Sciatic nerve (tissue), 2 donors: ENCODE results near the gene P3H3. TPM values are rescaled to one million over a fixed set of nuclear protein-coding genes. Genes with fewer than 3 reads are reported as not detected.
"Not testable (repeated sequence)": the region's sequence is repeated elsewhere in the genome, so short reads cannot be mapped to it uniquely, and the experiment has no call there.

ENCODE experiments used
- ATAC-seq: fragments of 200-7000 bp; cut with Tn5 transposase; one replicate; pipeline ENCODE4 v1.9.1; 2020; ENCODE audit warnings: mild to moderate bottlenecking, moderate library complexity
- DNase-seq: peaks from one replicate; pipeline ENCODE4 v3.0.0-alpha.2; 2020; ENCODE audit warnings: low spot score
- intact Hi-C: fragments of 100-400 bp; cut with DNase I; formaldehyde crosslinking; loops from one replicate; pipeline ENCODE4 v1.14.2; 2022
- total RNA-seq: library from RNA; stranded (reverse); fragmentation: NEBNext Ultra II Directional; extraction: Animal tissue kit (Norgen Biotek cat#: 25700); gene quantifications from one replicate; pipeline ENCODE4 v1.2.1, GENCODE V29; 2021
- donor health status: DM: no; HTN: no; CAD: no.
- donor health status: DM: no; HTN: no; CAD: no.

Gene P3H3
- total RNA-seq, 1 donor from 2014 or later = 27.4 TPM

DNA sequence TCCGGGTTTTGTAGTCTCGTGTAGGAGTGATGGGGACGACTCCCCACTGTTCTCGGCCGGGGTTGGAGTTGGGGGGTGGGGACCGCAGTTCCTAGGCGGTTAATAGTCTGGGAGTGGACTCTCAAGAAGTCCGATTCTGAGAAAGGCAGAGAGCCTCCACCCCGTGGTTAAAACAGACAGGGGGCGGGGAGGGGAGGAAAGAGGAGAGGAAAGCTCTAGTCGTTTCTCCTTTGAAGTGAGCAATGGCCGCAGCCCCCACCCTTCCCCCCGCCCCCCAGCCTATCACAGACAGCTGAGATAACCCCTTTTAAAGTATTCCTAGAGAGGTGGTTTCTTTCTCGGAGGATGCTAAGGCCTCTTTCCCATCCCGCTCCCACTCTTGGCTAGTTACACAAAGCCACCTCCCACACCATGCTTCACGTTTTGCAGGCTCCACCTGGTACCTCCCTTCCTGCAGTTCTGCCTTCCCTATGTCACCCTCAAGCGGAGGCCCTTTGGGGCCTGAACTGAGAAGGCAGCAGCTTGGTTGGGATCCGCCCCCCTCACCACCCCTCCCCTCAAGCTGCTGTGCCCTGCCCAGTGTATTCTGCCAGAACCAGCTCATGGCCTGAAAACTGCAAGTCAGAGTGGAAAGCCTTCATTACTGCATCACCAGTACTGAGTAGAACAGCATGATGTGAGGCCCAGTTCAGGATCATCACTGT, 24.6 kb downstream of the P3H3 start:
- intact Hi-C loops = no loop called here
- DNase-seq (no peak), ATAC-seq (no peak)

GRCh38 chr12:6853626-6854025, 25.4 kb downstream of the P3H3 start:
- no peak for DNase-seq
- no peak for ATAC-seq
- intact Hi-C loops = no loop called here

- ATAC-seq (no peak), DNase-seq (no peak)
- intact Hi-C loops = no loop called here
Observed at GRCh38 chr12:6854036-6854435, 25.8 kb downstream of the P3H3 start.

- DNase-seq (no peak), ATAC-seq (no peak)
- intact Hi-C loops = no loop called here
Observed at GRCh38 chr12:6855322-6855721, 27.1 kb downstream of the P3H3 start.

DNA sequence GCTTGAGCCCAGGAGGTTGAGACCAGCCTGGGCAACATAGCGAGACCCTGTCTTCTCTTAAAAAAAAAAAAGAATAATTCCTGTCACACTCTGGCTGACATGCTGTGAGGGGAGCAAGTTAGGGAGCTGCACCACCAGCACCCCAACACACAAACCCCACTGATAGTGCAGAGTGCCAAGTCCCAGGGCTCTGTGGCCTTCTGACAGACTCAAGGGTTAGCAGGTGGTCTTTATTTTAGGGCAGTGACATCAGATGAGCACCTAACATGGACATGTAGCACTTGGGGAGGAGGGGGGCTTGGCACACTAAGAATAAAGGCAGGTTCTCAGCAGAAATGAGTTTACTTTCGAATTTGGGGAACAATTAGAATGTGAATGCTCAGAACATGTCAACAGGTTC, 30.6 kb downstream of the P3H3 start:
- intact Hi-C loops = loop anchor here (1.0 kb wide), 1 partner anchor 41 kb away; no protein-coding TSS in a partner anchor
- no peak for DNase-seq
- no peak for ATAC-seq

GRCh38 chr12:6860116-6860515, 31.9 kb downstream of the P3H3 start:
- no peak for DNase-seq
- intact Hi-C loops = no loop called here
- ATAC-seq = no peak

DNA sequence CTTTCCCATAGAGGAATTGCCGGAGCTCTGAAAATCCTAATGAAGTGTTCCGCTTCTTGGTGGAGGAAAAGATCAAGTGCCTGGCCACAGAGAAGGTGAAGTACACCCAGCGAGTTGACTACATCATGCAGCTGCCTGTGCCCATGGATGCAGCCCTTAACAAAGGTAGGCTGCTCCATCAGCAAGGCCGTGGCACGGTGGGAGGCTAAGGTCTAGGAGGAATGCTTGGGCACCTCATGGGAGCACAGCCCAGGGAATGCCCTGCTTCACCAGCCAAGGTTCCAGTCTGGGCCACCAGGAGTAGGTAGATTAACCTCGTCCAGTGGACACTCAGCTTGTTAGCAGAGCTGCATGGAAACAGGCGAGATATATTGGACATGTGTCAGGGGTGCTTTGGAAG, 32.7 kb downstream of the P3H3 start:
- intact Hi-C loops = no loop called here
- DNase-seq (no peak), ATAC-seq (no peak)

DNA sequence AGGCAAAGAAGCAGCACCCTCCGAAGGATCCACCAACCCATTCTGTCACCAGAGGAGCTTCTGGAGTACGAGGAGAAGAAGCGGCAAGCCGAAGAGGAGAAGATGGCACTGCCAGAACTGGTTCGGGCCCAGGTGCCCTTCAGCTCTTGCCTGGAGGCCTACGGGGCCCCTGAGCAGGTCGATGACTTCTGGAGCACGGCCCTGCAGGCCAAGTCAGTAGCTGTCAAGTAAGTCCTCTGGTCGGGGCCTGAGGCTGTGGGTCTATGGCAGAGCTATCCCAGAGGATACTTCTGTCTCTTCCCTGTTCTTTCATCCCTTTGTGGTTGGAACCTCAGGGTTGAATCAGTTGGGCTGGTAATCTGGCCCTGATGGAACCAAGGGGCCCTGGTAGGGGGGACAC, 33.2 kb downstream of the P3H3 start:
- no peak for ATAC-seq

DNA sequence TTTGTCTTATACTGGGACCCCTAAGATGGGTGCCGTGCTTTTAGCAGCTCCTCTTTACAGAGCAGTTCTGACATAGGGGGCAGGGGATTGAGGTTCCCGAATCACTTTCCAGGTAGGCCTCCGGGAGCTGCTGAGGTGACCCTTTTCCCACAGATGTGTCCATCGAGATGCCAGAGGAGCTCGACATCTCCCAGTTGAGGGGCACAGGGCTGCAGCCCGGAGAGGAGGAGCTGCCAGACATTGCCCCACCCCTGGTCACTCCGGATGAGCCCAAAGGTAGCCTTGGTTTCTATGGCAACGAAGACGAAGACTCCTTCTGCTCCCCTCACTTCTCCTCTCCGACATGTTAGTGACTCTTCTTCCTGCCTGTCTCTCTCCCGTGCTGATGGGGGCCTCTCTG, 34.8 kb downstream of the P3H3 start:
- intact Hi-C loops = no loop called here
- ATAC-seq = no peak

More for the DNA sequence above, 33.2 kb downstream of the P3H3 start:
- no peak for DNase-seq
- intact Hi-C loops = no loop called here

GRCh38 chr12:6863586-6864321, 35.5 kb downstream of the P3H3 start:
- intact Hi-C loops = no loop called here
- no peak for DNase-seq
- no peak for ATAC-seq

More for the DNA sequence above, 34.8 kb downstream of the P3H3 start:
- DNase-seq = no peak

GRCh38 chr12:6865307-6865706, 37.1 kb downstream of the P3H3 start:
- ATAC-seq, DNase-seq, intact Hi-C loops: not testable (repeated sequence)

- DNase-seq = no peak
- no peak for ATAC-seq
- intact Hi-C loops = no loop called here
Observed at GRCh38 chr12:6866163-6866919, 38.1 kb downstream of the P3H3 start.

GRCh38 chr12:6866920-6867412, 38.8 kb downstream of the P3H3 start:
- intact Hi-C loops = no loop called here
- peak; percentile 93 for DNase-seq
- ATAC-seq = peak; percentile 29

DNA sequence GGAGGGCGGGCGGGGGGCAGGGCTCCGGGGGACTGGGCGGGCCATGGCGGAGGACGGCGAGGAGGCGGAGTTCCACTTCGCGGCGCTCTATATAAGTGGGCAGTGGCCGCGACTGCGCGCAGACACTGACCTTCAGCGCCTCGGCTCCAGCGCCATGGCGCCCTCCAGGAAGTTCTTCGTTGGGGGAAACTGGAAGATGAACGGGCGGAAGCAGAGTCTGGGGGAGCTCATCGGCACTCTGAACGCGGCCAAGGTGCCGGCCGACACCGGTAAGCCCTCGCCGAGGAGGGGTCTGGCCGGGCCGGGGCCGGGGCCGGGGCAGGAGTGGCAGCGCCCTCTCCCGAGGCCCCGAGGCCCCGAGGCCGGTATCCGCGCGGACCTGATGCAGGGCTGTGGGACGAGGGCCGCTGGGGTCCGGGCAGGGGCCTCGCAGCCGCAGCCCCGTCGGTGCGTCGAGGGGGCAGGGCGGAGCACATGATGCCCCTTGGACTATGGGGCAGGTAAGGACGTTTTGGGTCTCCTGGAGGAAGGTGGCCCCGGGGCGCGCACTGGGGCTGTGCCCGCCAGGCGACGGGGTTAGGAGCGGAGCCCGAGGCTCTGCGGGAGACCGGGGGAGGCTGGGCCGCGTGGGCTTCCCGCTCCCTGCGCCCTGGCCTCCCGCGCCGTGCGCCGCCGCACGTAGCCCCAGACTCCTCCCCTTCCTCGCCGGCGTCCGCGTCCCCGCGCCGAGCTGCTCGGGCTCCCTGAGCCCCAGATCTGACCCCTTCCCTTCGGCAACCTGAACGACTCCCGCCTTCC, 39.4 kb downstream of the P3H3 start, which contains the start of gene TPI1:
TPI1 (plus strand) TSS at position 119 of the 798 bp plus-strand sequence; CDS start at position 155, 36 bp downstream.
- peak; percentile 86 for ATAC-seq
- peak; percentile 82 for DNase-seq
- intact Hi-C loops = no loop called here

DNA sequence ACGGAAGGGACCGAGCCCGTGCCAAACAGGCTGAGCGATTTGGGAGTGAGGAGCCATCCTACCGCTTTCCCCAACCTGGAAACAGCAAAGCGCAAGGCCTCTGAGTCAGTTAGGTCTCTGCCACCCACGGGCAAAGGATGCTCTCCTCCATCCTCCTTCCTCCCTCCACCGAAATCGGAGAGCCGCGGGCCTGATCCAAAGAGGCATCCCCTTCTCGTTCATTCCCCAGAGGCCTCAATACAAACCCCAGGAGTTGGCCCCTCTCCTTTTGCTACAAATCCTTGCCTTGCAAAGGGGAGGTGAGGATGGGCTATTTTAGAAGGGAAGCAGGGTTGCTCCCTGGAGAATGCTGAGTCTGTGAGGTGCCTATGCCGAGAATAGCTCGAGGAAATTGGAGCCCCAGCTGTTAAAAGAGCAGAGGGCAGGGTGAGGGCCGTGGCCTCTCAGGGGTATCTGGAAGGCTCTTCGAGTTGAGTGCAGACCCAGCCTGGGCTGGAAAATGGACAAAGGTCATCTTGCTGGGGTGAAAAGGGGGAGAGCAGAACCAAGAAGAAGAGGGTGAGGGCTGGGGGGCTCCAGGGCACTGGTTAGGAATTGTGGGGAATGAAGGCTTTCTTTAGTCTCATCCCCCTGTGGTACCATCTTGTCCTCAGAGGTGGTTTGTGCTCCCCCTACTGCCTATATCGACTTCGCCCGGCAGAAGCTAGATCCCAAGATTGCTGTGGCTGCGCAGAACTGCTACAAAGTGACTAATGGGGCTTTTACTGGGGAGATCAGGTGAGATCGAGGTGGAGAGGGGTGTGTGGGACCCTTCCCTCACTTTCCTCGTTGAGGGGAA, 40.2 kb downstream of the P3H3 start:
- intact Hi-C loops = no loop called here
- no peak for DNase-seq
- no peak for ATAC-seq

GRCh38 chr12:6869049-6870021, 41.1 kb downstream of the P3H3 start:
- intact Hi-C loops = no loop called here
- no peak for ATAC-seq
- peak; percentile 90 for DNase-seq

- ATAC-seq, intact Hi-C loops: not testable (repeated sequence)
Observed at GRCh38 chr12:6870304-6870703, 42.1 kb downstream of the P3H3 start.

More at GRCh38 chr12:6870304-6870703, 42.1 kb downstream of the P3H3 start:
- DNase-seq = not testable (repeated sequence)
